ENCODE measurements around the gene GNAS.
A peak's percentile ranks its signal among the peaks of the same experiment; 100 is the strongest.

The GNAS gene

DNA sequence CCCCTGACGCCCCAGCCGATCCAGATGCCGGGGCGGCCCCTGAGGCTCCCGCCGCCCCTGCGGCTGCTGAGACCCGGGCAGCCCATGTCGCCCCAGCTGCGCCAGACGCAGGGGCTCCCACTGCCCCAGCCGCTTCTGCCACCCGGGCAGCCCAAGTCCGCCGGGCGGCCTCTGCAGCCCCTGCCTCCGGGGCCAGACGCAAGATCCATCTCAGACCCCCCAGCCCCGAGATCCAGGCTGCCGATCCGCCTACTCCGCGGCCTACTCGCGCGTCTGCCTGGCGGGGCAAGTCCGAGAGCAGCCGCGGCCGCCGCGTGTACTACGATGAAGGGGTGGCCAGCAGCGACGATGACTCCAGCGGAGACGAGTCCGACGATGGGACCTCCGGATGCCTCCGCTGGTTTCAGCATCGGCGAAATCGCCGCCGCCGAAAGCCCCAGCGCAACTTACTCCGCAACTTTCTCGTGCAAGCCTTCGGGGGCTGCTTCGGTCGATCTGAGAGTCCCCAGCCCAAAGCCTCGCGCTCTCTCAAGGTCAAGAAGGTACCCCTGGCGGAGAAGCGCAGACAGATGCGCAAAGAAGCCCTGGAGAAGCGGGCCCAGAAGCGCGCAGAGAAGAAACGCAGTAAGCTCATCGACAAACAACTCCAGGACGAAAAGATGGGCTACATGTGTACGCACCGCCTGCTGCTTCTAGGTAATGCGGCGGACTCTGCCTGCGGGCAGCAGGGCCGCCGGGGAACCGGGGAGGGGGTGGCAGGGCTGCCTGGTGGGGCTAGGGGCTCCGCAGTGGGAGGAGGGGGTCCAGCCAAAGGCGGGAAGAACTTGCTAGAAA, 2.3 kb downstream of the GNAS start:
- no peak for DNase-seq

DNA sequence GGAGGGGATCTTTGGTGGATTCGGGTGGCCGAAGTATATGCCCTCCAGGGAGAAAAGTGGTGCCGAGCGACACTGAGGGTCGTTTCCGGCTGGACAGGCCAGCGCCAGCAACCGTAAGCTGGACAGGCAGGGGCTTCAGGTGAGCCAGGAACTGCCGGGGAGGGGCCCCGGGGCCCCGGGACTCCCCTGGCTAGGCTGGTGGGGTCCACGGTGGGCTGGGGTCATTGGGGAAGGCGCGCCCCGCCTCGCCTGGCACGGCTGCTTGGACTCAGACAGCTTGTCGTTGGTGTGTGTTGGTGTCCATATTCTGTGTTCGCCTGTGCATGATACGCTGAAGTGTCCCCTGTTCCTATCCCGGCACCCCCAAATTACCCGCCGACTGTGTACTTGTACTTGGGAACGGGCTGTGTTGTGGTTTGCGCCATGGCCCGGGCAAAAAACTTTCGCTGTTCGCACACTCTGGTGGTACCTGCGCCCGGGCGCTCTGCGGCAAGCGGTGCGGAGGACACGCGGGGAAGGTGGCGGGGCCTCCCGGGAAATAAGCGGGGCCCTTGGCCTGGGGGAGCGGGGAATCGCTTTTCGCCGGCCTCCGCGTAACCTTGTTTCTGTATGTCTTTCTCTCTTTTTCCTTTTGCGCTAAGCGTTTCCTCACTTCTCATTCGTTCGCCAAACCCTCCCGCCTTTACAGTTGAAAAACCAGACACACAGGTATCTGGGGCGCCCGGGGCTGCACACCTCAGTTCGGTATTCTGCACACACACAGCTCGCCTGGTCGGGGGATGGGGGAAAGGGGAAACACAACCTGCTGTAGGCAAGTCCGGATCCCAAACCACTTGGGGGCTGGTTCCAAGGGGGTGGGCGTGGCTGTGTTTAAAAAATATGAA, 3.2 kb downstream of the GNAS start:
- DNase-seq, result peak; percentile 11

DNA sequence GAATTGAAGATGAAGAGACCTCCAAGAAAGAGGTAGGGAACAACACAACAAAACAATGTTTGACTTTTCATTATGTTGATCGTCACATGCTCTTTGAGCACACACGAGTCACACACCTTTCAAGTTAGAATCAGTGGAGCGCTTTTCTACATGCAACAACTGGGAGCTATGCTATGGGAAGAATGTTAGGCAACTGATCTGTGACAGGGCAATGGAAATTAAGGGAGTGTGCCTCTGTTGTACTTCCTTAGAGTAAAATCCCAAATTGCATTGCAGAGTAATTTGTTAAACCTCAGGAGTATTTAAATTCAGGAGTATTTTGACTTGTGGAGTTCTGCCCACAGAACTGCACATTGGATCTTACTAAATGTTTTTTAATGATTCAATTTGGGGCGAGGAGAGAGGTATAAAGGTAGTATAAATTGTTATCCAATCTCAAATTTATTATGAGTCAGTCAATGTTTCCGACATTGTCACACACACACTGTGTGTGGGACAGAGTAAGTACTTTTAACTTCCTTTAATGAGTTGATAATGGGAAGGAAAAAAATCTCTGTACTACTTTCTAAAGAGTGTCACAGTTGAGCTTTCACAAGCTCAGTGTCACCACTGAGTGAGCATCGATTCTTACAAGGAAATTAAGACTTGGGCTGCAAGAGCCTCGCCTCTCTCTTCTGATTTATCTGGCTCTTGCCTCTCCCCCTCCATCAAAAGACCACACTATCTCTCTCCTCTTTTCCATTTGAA, 10.7 kb downstream of the GNAS start:
- DNase-seq, result no peak

DNA sequence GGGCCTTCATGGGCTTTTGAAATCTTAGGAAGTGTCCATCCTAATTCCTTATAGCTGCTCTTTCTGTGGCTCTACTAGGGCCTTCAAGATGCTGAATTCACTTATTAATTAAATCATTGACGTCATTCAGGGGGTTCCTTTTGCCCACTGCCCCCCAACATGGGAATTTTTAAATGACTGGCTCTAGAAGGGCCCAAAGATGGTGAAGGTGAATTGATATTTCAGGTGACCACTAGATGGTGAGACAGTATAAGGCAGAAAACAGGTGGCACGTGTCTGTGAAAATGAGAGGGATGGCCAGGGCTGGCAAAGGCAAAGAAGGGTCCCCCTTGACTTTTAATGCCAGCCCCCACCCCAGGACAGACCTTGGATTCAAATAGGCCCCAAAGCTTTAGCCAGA, 11.8 kb downstream of the GNAS start:
- peak; percentile 24 for DNase-seq

DNA sequence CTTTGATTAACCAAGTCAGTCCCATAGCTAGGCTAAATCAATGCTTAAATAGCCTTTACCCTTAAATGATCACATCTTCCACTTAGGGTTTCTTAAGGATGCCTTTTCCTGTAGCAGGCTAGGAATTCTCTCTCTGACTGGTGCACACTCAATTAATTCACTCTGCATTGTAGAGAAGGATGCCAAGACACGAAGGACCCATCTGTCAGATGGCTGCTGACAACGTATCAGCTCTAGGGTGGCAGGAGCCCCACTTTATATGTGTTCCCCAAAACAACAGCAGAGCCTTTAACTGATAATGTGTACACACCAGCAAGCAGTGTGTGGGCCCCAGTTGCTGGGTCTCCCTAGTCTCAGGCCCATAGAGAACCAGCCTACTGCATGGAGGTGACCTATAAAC, 13.3 kb downstream of the GNAS start:
- no peak for DNase-seq

DNA sequence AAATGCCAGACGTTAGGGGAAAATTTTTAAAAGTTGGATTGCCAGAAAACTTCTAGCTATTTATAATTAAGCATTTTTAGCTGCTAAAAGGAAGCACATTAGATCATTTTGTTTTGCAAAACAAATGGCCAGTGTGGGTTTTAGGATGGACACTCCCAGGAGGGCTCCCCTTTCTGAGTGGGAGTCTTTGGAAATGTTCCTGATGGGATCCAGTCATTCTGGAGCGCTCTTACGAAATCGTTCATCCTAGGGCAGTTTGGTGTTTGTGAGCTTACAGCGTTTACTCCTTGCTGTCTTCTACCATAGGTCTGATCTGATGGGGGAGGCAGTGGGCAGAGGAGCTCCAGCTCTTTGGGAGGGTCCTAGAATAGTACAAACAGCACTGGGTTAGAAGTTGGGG, 14.7 kb downstream of the GNAS start:
- DNase-seq, result no peak

DNA sequence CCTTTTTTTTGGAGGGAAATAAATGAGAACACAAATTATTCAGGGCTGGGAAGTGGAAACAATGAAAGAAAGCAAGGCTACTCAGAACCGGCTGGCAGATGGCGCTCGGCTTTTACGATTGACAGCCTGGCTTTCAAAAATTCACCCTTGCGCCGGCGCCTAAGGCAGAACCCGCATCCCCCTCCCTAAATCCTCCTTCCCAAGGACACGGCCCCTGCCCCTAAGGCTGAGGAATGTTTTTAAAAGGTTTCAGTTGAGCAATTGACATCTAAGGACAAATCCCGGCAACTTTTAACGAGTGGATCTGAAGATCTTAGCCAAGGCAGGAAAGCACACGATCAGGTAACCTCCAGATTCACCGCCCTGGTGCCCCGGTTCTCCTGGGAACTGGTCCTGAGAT, 16.3 kb downstream of the GNAS start:
- DNase-seq, result no peak

DNA sequence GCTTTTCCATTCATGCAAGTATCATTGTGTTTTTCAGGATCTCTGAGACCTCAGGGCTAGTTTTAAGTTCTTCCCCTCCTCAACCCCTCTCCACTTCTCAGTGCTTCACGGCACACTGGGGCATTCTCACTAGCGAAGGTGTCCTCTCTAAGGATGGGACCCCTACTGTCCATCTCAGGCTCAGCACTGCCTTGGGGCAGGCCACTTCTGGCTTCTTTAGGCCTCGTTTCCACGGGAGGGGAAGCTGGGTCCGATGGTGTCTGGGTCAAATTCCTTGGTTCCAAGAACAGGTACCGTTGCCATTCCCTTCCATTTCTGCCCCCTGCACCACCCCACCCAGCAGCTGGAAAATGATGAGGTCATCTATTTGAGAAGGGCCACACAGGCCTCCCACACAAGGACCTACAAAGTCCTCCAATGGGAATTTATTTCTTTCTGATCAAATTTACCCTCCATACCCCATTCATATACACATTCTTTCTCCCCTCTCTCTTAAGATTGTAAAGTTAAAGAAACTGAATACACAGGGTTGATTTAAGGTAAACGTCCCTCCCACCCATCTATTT, 17.2 kb downstream of the GNAS start:
- DNase-seq, result no peak

DNA sequence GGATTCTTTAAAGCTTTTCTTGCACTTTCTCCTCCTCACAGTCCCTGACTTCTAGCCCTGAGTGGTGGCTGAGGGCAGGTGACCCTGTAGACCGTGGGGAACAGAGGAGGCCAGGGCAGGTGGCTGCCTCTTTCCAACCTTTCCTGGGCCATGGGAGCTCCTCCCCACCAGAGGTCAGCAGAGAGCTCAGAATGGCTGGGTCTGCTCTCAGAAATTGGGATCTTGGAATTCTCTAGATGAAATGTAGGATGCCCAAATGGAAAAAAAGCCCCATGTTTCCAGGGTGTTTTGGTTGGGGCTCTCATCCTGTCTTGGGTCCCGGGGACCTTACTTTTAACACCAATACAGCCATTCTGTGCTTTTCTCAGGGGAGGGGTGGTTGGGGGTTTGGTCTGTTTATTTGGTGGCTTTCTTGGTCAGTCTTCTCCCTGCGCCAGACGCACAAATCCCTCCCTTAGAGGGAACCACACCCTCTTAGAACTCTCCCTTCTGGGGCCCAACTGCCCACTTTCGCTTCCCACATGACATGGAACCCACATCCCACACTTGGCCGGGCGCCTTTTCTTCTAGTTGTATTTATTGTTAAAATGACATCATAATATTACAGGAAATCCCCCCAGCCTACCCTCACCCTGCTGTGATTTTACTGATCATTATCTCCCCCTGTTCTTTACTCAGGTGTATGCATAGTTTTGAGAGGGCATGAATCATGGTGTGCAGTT, 17.9 kb downstream of the GNAS start:
- peak; percentile 44 for DNase-seq

DNA sequence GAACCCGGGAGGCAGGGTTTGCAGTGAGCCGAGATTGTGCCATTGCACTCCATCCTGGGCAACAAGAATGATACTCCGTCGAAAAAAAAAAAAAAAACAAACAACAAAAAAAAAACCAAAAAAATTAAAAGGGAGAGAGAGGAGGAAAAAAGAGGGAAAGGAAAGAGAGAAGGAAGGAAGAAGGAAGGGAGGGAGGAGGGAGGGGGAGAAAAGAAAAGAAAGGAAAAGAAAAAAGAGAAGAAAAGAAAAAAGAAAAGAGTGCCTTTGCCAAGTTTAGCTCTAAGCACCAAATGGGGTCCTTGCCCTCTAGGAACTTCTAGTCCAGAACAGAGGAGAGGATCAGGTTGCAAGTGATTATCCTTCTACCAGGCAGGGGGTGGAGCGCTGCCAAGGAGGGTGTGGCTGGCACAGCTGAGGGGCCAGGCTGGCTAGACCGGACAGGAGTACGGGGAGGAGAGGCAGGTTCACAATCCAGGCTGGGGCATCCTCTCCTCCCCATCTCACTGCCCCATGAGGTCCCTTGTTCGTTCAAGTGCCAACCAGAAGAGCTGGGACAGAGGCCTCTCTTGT, 19.1 kb downstream of the GNAS start:
- no peak for DNase-seq

DNA sequence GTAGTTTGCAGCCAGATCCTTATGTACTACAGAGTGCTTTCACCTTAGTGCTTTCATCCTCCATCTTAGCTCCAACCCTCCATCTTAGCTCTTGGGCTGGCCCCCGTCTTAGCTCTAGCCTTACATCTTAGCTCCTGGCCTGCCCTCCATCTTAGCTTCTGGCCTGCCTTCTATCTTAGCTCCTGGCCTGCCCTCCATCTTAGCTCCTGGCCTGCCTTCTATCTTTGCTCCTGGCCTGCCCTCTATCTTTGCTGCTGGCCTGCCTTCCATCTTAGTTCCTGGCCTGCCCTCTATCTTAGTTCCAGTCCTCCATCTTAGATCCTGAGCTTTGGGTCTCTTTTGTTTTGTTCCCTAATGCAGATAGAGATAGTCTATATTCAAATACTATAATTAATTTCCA, 22.0 kb downstream of the GNAS start:
- no peak for DNase-seq

DNA sequence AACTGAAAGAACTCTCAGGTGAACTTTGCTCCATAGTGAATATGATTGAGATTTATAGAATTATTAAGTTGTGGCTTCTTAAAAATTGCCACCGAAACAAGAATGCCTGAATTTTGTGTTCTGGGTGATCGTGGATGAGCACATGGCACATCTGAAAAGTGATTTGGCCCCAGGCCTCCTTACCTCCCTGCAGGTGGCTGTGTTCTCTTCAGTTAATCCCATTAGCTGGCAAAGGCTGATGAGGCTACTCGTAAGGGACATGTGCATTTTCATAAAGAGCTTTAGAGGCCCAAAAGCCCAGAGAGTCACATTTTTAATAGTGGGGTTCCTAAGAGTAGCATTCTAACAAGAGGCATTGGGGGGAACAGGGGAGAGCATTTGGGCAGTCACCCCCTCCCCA, 22.6 kb downstream of the GNAS start:
- DNase-seq, result no peak

DNA sequence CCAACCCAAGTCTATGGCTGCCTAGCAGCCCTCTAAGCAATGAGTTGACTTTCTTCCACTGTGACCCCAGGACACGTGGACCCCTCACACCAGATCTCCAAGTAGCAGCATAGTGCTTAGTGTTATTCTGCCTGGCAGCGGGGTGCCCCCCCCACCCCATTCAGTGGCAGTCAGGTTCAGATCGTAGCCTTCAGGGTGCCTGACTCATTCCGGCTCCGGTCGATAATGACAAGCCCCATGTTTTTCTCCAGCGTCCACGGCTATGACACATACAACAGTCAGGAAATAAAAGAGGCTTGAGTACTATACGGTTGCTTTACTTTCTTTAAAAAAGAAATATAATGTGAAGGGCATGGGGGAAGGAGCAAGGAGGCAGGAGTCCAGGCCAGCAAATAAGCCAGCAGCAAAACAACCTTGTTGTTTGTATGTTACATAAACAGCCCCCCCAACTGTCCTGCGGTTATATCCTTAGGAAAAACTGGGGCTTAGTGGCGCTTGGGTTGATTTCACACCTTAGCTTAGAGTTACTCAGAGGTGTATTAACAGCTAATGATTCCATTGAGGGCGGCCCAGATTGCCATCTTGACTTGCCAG, 23.1 kb downstream of the GNAS start:
- no peak for DNase-seq

DNA sequence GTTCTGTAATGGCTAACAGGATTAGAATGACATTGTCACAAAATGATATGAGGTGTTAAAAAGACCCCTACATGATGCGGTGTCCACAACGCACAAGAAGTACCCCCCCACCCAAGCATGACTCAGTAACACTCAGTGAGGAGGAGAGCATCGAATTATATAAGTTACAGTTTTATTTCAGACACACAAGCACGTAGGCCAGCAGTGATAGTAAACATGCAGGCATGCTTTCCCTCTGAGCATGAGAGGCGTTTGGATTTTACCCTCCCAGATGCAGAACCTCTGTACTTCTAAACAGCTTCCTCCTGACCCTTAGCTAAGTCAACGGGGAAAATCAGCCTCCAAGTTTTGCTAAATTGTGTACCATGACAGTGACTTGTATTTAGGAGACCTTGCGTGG, 23.9 kb downstream of the GNAS start:
- no peak for DNase-seq

DNA sequence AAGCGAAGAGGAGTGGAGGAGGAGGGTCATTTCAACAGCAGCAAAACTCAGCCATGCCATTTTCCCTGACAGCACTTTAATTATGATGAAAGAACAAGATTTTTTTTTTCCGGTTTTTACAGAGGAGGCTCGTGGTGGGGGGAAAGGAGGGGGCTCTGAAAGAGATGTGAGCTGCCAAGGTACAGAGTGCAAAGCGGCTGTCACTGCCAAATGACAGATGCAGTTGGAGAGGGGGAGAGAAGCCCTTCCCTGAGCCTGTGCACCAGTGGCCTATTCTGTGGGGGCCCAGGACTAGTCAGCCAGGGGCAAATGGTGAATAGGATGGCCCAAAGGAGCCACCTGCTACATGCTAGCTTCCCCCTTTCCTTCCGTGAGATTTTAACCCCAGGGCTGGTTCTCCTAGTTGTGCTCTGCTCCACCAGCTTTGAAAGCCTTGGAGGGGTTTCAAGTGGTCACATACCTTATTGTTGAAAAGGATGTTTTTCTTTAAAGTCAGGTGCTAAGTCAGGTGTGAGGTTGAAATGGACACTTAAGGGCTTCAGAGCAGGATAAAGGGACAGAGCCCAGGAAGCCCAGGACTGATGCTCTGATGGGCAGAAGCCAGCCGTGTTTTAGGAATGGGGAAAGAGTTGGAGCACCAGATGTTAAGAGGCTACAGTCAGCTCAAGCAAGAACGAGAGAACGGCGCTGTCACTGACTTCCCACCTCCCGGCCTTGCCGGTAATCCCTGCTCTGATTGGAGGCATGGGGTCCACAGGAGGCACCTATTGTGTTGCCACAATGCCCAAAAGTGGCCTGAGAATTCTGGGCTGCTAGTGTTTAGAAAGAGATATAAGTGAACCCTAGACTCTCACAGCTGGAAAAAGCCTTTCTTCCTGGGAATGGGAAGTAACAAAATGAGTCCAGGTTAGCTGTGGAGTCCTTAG, 24.8 kb downstream of the GNAS start:
- peak; percentile 89 for DNase-seq

DNA sequence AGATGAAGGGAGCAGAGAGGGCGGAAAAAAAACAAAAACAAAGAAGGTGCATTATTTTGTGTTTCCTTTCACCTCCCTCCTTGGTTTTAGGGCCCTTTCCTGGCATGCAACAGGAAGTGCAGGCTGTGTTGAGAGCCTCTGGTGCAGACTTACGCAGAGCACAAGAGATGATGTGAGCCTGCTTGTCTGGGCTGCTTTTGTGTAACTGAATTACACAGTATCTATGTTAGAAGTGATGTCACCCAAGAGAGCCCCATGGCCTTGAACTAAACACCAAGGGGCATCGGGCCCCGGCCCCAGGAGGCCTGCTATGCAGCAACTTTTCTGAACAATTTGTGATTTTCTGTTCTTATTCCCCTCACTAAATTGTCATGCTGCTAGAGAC, 25.5 kb downstream of the GNAS start:
- DNase-seq, result peak; percentile 64

DNA sequence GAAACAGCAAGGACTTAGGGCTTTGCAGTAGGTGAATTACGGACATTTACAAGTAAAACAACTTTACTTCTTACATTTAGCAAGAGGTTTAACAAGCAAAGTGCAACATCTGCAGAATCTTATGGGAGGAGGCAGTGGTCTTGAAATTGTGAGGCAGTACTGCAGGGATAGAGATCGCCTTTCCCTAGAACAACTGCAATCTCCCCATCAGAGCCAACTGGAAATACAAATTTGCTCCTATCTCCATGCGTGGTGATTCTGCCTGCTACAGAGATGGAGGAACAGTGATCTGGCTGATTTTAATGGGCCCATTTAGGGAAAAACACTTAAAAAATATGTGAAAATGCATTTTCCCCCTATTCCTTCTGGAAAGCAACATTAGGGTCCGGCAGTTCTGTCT, 25.9 kb downstream of the GNAS start:
- DNase-seq, result peak; percentile 23

DNA sequence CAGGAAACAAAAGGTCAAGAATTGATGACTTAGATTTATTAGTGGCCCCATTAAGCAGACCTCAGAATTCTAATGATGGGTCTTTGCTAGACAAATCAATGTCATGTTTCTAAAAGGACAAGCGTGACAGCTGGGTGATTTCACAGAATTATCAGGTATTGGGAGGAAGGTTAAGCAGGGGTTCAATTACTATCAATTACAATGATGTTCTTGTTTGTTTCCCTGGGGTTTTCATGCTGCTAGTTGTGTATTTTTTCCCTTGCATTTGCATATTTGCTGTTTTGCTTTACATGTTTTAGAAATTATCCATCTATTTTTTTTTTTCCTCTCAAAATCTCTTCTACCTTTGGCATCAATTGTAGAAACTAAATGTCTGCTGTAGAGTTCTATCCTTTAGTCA, 27.9 kb downstream of the GNAS start:
- no peak for DNase-seq

DNA sequence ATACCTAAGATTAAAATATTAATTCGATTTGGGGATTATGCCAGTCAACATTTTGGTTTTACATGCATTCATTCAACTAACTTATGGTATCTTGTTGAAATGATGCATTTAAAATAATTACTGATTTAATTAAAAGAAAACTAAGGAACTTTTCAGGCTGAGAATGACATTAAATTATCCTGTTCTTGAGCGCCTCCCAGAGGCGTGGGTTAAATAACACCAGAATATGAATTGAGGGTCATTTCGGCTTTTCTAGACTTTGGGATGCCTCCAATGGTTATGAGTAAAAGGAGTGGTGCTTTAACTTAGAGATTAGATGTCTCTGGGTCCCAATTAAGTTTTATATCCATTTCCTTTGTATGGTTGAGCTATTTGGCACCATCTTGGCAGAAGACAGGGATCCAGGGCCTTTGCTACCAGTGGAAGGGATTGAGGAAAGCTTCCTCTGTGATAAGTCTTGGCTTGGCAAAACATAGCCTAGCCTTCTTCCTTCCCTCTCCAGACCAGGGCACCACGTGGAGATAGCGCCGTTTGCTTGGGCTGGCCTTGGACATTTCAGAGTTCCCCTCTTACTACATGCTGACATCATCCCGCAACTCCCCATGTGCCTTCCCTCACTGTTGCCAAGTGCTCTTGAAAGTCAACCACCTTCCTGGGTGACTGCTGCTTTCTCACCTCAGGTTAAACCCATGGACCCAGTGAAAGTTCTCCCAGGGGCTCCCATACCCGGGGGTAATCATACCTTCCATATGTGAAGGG, 28.7 kb downstream of the GNAS start:
- DNase-seq, result no peak

DNA sequence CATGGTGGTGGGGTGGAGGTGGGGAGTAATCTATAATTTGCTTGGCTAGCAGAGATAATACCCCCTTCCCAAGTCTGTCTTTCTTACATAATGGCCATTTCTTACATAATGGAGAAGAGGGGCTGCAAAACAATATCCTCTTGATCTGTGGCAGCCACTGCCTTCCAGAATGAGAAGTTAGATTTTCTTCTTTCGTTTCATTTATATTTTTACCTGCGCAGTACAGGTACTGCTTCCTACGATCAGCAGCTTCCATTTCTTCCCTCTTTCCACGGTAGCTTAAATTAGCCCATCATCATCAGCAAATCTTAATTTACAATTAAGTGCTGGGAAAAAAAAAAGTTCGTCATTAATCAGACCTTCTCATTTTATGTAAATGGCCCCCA, 30.2 kb downstream of the GNAS start:
- no peak for DNase-seq

Measured in DMS79 treated with DMSO at 0.1 percent for 48 hours (cell line).